Gastroesophageal sphincter (tissue), 2 donors: ENCODE measurements around the gene ARHGAP28.

Experiments
- POLR2A ChIP-seq, 2 donors: fragments of 450-650 bp; IDR thresholded peaks; one replicate each; pipeline ENCODE4 v1.6.1; 2017; ENCODE audit warnings: antibody characterized with exemption in 2 of 2, mild to moderate bottlenecking in 2 of 2, moderate library complexity in 1 of 2
- POLR2AphosphoS5 ChIP-seq: sonication (generic); formaldehyde crosslinking; IDR thresholded peaks from one replicate; pipeline ENCODE4 v1.6.1; 2017; ENCODE audit warnings: antibody characterized with exemption

DNA sequence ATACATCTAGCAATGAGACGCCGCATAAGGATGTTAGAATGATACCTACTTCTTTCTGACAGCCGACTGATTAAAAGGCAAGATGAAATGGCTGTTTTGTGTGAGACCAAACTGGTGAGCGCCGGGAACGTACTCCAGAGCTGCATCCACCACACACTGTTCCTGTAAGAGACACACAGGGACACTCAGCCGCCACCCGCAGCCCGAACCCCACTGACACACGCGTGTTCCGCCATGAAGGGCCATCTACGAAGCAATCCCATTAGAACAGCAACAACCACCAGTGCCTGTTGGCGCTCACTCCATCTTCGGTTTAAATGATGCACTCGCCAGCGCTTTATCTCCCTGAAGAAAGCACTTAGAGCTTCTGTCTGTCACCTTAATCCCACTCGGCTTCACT, 225.8 kb downstream of the ARHGAP28 start:
- TF ChIP-seq POLR2AphosphoS5, result no peak
- TF ChIP-seq POLR2A (IDR thresholded peaks at IDR 0.05), result no peak
